ENCODE results near the gene GJC3.
"Not testable (repeated sequence)": the region's sequence is repeated elsewhere in the genome, so short reads cannot be mapped to it uniquely, and the experiment has no call there.

DNA sequence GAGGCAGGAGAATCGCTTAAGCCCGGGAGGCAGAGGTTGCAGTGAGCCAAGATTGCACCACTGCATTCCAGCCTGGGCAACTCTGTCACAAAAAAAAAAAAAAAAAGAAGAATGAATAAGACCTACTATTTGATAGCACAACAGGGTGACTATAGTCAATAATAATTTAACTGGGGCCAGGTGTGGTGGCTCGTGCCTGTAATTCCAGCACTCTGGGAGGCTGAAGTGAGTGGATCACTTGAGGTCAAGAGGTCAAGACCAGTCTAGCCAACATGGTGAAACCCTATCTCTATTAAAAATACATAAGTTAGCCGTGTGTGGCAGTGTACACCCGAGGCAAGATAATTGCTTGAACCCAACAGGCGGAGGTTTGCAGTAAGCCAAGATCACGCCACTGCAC, 44.4 kb upstream of the GJC3 start:
- not testable (repeated sequence) for TF ChIP-seq FOXP2 (optimal IDR thresholded peaks at IDR 0.05; ENCODE audit: control extremely low read depth, extremely low read length, insufficient read depth); POLR2AphosphoS5 (IDR thresholded peaks at IDR 0.05; ENCODE audit: borderline replicate concordance, low read depth, low read length)

Data from SK-N-MC (cell line).